VCaP (cell line): ENCODE results near the gene NT5C2.

ENCODE experiments used
- H3K27ac ChIP-seq: fragments of 450-650 bp; 2 replicates; pipeline ENCODE4 v1.5.1; 2017
- TF ChIP-seq, protein P1 (sequence below): fragments of 450-650 bp; conservative IDR thresholded peaks from 2 replicates; pipeline ENCODE4 v1.5.1; 2017; ENCODE audit warnings: mild to moderate bottlenecking, moderate library complexity

Gene NT5C2

DNA sequence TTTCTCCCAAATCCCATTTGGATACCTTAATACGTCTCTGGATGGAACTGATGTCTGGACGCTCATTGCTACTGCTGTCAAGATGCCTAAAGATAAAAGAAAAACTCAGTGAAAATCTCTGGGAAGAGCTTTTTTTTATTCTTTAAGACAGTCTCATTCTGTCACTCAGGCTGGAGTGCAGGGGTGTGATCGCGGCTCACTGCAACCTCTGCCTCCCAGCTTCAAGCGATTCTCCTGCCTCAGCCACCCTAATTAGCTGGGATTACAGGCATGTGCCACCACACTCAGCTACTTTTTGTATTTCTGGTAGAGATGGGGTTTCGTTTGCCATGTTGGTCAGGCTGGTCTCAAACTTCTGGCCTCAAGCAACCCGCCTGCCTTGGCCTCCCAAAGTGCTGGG, 102.2 kb downstream of the NT5C2 start:
- TF ChIP-seq, protein P1, sequence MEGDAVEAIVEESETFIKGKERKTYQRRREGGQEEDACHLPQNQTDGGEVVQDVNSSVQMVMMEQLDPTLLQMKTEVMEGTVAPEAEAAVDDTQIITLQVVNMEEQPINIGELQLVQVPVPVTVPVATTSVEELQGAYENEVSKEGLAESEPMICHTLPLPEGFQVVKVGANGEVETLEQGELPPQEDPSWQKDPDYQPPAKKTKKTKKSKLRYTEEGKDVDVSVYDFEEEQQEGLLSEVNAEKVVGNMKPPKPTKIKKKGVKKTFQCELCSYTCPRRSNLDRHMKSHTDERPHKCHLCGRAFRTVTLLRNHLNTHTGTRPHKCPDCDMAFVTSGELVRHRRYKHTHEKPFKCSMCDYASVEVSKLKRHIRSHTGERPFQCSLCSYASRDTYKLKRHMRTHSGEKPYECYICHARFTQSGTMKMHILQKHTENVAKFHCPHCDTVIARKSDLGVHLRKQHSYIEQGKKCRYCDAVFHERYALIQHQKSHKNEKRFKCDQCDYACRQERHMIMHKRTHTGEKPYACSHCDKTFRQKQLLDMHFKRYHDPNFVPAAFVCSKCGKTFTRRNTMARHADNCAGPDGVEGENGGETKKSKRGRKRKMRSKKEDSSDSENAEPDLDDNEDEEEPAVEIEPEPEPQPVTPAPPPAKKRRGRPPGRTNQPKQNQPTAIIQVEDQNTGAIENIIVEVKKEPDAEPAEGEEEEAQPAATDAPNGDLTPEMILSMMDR: no peak
- H3K27ac ChIP-seq: no peak overlapping the region

DNA sequence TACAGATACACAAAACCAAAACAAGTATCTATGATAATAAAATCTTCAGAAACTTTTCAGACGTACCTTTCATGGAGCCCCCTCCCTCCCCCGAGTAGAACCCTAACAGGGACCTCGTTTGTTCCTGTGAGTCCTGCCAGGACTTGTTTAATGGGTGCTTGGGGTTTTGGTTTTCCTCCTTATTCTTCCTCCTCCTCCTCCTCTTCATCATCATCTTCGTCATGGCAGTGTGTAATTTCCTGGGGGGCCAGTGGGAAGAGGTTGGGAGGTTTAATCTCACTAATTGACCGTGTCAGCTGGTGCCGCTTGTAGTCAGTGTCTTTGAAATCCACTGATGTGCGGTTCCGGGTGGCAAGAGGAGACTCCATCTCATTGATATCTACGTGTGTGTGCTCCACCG, 103.6 kb downstream of the NT5C2 start:
- TF ChIP-seq, protein P1: no peak
- no peak overlapping the region for H3K27ac ChIP-seq

DNA sequence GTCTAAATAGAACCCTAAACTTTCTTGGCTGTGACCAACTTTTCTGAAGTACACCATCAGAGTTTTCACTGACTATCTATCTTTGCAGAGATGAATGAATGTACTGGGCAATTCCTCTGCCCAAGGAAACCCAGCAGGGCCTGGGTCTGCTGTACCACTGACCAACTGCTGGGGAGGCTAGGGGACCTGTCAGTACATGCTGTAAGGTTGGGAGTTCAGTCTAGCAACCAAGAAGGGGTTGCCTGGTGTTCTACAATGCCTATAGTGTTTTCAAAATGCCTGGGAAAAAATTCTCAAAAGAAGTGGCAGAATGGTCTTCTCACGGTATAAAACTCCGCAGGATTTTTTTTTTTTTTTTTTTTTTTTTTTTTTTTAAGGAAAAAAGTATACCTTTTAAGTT, 106.3 kb downstream of the NT5C2 start:
- TF ChIP-seq, protein P1: no peak
- H3K27ac ChIP-seq: no peak overlapping the region

DNA sequence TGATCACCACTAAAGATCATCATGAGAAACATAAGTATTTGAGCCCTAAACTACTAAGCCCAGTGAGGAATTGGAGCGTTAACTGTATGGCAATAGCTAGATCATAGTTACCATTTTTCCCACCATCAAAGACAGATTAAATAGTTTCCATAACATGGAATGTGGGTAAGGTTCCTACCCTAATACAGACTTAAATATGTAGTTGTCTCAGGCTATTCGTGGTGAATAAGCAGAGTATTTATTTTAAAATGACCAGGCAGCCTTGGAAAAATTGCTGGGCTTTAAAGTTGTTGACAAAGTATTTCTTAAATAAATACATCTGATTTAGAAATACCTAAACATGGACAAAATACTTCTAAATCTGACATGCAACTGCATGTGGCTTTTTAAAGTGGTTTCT, 106.8 kb downstream of the NT5C2 start:
- TF ChIP-seq, protein P1: no peak
- H3K27ac ChIP-seq: no peak overlapping the region

DNA sequence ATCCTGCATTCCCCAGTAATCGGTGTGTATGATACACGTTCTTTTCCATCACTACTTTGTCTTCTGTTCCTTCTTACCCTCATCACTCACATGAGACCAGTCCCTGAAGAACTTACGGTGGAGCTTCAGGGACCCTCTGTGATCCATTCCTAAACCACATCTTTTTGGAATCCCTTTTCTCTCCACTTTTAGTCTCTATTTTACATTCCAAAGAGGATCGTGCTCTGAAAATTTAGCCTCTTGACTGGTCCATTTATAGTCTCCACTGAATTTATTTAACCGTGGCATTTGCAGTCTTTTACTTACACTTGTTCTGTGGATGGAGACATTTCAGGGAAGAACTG, 109.1 kb downstream of the NT5C2 start:
- no peak overlapping the region for H3K27ac ChIP-seq
- TF ChIP-seq, protein P1: no peak

DNA sequence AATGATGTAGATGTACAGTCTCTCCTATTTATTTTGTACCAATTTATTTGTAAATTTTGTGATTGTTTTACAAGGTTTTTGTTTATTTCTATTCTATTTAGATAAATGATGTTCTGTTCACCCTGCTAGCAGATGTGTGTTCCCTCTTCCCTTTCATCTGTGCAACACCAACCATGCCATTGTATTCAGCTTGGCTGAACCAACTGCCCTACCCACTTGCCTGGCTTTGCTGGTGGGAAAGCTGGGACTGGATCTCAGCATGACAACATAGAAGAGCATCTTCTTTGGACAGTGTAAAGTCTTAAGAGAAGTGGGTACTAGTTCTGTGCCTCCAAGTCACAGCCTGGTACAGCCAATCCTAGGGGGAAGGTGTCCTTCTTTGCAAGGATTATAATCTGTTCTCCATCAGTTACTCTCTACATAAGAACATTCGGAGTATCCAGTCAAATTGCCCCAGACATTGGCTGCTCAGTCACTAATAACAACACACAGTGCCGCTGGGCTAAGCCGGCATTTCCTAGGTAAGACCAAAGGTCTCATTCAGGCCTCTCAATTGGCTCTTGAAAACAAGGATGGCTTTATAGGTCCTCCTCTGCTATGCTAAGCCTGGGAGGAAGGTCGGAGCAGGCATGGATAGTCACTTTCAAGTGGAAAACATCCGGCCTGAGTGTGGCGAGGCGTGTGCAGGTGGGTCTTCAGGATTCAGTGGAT, 109.7 kb downstream of the NT5C2 start:
- H3K27ac ChIP-seq: no peak overlapping the region
- TF ChIP-seq, protein P1: no peak

DNA sequence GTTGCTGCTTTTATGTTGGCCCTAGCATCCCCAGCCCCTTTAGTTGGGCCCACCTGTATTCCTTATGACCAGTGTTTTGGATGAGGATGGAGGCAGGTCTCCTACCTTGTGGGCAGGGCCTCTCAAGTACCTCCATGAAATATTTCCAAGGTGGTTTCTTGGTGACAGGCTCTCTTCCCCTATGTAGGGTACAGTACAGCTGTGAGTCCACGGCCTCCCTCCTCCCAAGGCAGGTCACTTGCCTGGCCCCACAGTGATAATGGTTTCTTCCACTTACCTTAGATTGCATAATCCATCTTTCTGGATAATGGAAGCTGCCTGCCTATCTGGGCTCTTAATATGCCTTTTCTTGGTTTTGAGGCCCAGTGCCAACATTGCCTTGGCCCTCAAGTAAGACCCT, 110.4 kb downstream of the NT5C2 start:
- TF ChIP-seq, protein P1: no peak
- no peak overlapping the region for H3K27ac ChIP-seq
